ENCODE measurements around the gene NANOS3.
"Not testable (repeated sequence)": the region's sequence is repeated elsewhere in the genome, so short reads cannot be mapped to it uniquely, and the experiment has no call there.

Gene NANOS3

GRCh38 chr19:13920524-13920923, 43.6 kb downstream of the NANOS3 start:
- Histone ChIP-seq H3K27me3 (ENCODE audit: control insufficient read depth in 1 of 2, insufficient read depth in 2 of 2, low read length in 2 of 2) (no peaks in the 10 kb centered on the region), H3K4me3 (ENCODE audit: low read depth in 1 of 2, low read length in 2 of 2) (no peak overlapping the region), H3K4me1 (ENCODE audit: insufficient read depth, low read length) (no peaks in the 10 kb centered on the region), H3K9ac (ENCODE audit: low read length) (no peak overlapping the region), H3K9me3 (ENCODE audit: low read length) (no peaks in the 10 kb centered on the region), H3K27ac (ENCODE audit: low read depth, low read length) (no peak overlapping the region), H3K36me3 (ENCODE audit: insufficient read depth, low read length) (peaks cover 47% of the 10 kb centered on the region)

- H3K27me3 ChIP-seq (ENCODE audit: control insufficient read depth in 1 of 2, insufficient read depth in 2 of 2, low read length in 2 of 2): no peaks in the 10 kb centered on the region
- H3K4me1 ChIP-seq (ENCODE audit: insufficient read depth, low read length): no peaks in the 10 kb centered on the region
- no peak overlapping the region for H3K4me3 ChIP-seq (ENCODE audit: low read depth in 1 of 2, low read length in 2 of 2)
- H3K27ac ChIP-seq (ENCODE audit: low read depth, low read length): no peak overlapping the region
- H3K36me3 ChIP-seq (ENCODE audit: insufficient read depth, low read length): peaks cover 41% of the 10 kb centered on the region
- H3K9ac ChIP-seq (ENCODE audit: low read length): no peak overlapping the region
- no peaks in the 10 kb centered on the region for H3K9me3 ChIP-seq (ENCODE audit: low read length)
These were observed 44.2 kb downstream of the NANOS3 start for GRCh38 chr19:13920940-13921747.

- H3K27ac ChIP-seq (ENCODE audit: low read depth, low read length); H3K4me1 ChIP-seq (ENCODE audit: insufficient read depth, low read length); H3K27me3 ChIP-seq (ENCODE audit: control insufficient read depth in 1 of 2, insufficient read depth in 2 of 2, low read length in 2 of 2); H3K4me3 ChIP-seq (ENCODE audit: low read depth in 1 of 2, low read length in 2 of 2); H3K9ac ChIP-seq (ENCODE audit: low read length); H3K9me3 ChIP-seq (ENCODE audit: low read length): not testable (repeated sequence)
- H3K36me3 ChIP-seq (ENCODE audit: insufficient read depth, low read length): peaks cover 50% of the 10 kb centered on the region
These were observed 45.2 kb downstream of the NANOS3 start for GRCh38 chr19:13922118-13922517.

- no peaks in the 10 kb centered on the region for H3K4me1 ChIP-seq (ENCODE audit: insufficient read depth, low read length)
- H3K27ac ChIP-seq (ENCODE audit: low read depth, low read length): no peak overlapping the region
- H3K27me3 ChIP-seq (ENCODE audit: control insufficient read depth in 1 of 2, insufficient read depth in 2 of 2, low read length in 2 of 2): no peaks in the 10 kb centered on the region
- H3K9me3 ChIP-seq (ENCODE audit: low read length): no peaks in the 10 kb centered on the region
- H3K9ac ChIP-seq (ENCODE audit: low read length): no peak overlapping the region
- no peak overlapping the region for H3K4me3 ChIP-seq (ENCODE audit: low read depth in 1 of 2, low read length in 2 of 2)
- peaks cover 52% of the 10 kb centered on the region for H3K36me3 ChIP-seq (ENCODE audit: insufficient read depth, low read length)
These were observed 46.5 kb downstream of the NANOS3 start for GRCh38 chr19:13923194-13923987.

- Histone ChIP-seq H3K27ac (ENCODE audit: low read depth, low read length) (no peak overlapping the region), H3K36me3 (ENCODE audit: insufficient read depth, low read length) (peaks cover 41% of the 10 kb centered on the region), H3K9ac (ENCODE audit: low read length) (no peak overlapping the region)
These were observed 49.1 kb downstream of the NANOS3 start for GRCh38 chr19:13926010-13926409.

GRCh38 chr19:13926715-13927114, 49.8 kb downstream of the NANOS3 start:
- H3K27ac ChIP-seq (ENCODE audit: low read depth, low read length): no peak overlapping the region
- no peak overlapping the region for H3K9ac ChIP-seq (ENCODE audit: low read length)
- H3K36me3 ChIP-seq (ENCODE audit: insufficient read depth, low read length): peaks cover 34% of the 10 kb centered on the region

More at GRCh38 chr19:13926010-13926409, 49.1 kb downstream of the NANOS3 start:
- Histone ChIP-seq H3K4me1 (ENCODE audit: insufficient read depth, low read length) (no peaks in the 10 kb centered on the region), H3K9me3 (ENCODE audit: low read length) (no peaks in the 10 kb centered on the region), H3K27me3 (ENCODE audit: control insufficient read depth in 1 of 2, insufficient read depth in 2 of 2, low read length in 2 of 2) (no peaks in the 10 kb centered on the region), H3K4me3 (ENCODE audit: low read depth in 1 of 2, low read length in 2 of 2) (no peak overlapping the region)

GRCh38 chr19:13929340-13929739, 52.4 kb downstream of the NANOS3 start:
- Histone ChIP-seq H3K9me3 (ENCODE audit: low read length) (no peaks in the 10 kb centered on the region), H3K27ac (ENCODE audit: low read depth, low read length) (no peak overlapping the region), H3K4me3 (ENCODE audit: low read depth in 1 of 2, low read length in 2 of 2) (no peak overlapping the region), H3K27me3 (ENCODE audit: control insufficient read depth in 1 of 2, insufficient read depth in 2 of 2, low read length in 2 of 2) (no peaks in the 10 kb centered on the region), H3K36me3 (ENCODE audit: insufficient read depth, low read length) (peaks cover 23% of the 10 kb centered on the region), H3K9ac (ENCODE audit: low read length) (no peak overlapping the region), H3K4me1 (ENCODE audit: insufficient read depth, low read length) (no peaks in the 10 kb centered on the region)

More at GRCh38 chr19:13926715-13927114, 49.8 kb downstream of the NANOS3 start:
- Histone ChIP-seq H3K4me3 (ENCODE audit: low read depth in 1 of 2, low read length in 2 of 2) (no peak overlapping the region), H3K27me3 (ENCODE audit: control insufficient read depth in 1 of 2, insufficient read depth in 2 of 2, low read length in 2 of 2) (no peaks in the 10 kb centered on the region), H3K4me1 (ENCODE audit: insufficient read depth, low read length) (no peaks in the 10 kb centered on the region), H3K9me3 (ENCODE audit: low read length) (no peaks in the 10 kb centered on the region)

- H3K4me1 ChIP-seq (ENCODE audit: insufficient read depth, low read length): no peaks in the 10 kb centered on the region
- no peaks in the 10 kb centered on the region for H3K27me3 ChIP-seq (ENCODE audit: control insufficient read depth in 1 of 2, insufficient read depth in 2 of 2, low read length in 2 of 2)
- H3K9me3 ChIP-seq (ENCODE audit: low read length): no peaks in the 10 kb centered on the region
- H3K27ac ChIP-seq (ENCODE audit: low read depth, low read length): no peak overlapping the region
- no peak overlapping the region for H3K9ac ChIP-seq (ENCODE audit: low read length)
- H3K36me3 ChIP-seq (ENCODE audit: insufficient read depth, low read length): peaks cover 17% of the 10 kb centered on the region
- H3K4me3 ChIP-seq (ENCODE audit: low read depth in 1 of 2, low read length in 2 of 2): no peak overlapping the region
These were observed 53.0 kb downstream of the NANOS3 start for GRCh38 chr19:13929956-13930355.
